GM12878 (cell line): ENCODE results near the gene TMEM263. TPM values are rescaled to one million over a fixed set of nuclear protein-coding genes. Genes with fewer than 3 reads are reported as not detected.
A peak's percentile ranks its signal among the peaks of the same experiment; 100 is the strongest.

Source experiments
- BMI1 ChIP-seq: fragments of 450-650 bp; IDR thresholded peaks from 2 replicates; pipeline ENCODE4 v1.6.1; 2016; ENCODE audit warnings: mild to moderate bottlenecking, moderate library complexity, borderline replicate concordance
- EGR1 ChIP-seq, 2 experiments: IDR thresholded peaks; 1 replicate in 1 of 2; 2 replicates in 1 of 2; pipeline ENCODE4 v1.6.1; 2011 to 2012; ENCODE audit warnings: low read depth in 2 of 2, low read length in 2 of 2, borderline replicate concordance in 1 of 2, mild to moderate bottlenecking in 1 of 2, moderate library complexity in 1 of 2
- ETV6 ChIP-seq, 2 experiments: fragments of 450-650 bp in 1 of 2; IDR thresholded peaks in 1 of 2; conservative IDR thresholded peaks in 1 of 2; 2 replicates each; pipeline ENCODE4 v1.6.1; 2014; ENCODE audit warnings: antibody characterized with exemption in 1 of 2, borderline replicate concordance in 1 of 2, low read depth in 1 of 2, mild to moderate bottlenecking in 1 of 2, moderate library complexity in 1 of 2
- IKZF1 ChIP-seq: fragments of 450-650 bp; conservative IDR thresholded peaks from 2 replicates; pipeline ENCODE4 v1.6.1; 2017; ENCODE audit warnings: antibody characterized with exemption, mild to moderate bottlenecking
- JUND ChIP-seq: IDR thresholded peaks from 2 replicates; pipeline ENCODE4 v1.6.1; 2012; ENCODE audit warnings: low read depth, mild to moderate bottlenecking, low read length, improper control_type of control experiment, moderate library complexity
- KLF5 ChIP-seq: fragments of 450-650 bp; IDR thresholded peaks from 2 replicates; pipeline ENCODE4 v1.6.1; 2014; ENCODE audit warnings: mild to moderate bottlenecking; ENCODE audit not compliant: partially characterized antibody
- NFIC ChIP-seq: IDR thresholded peaks from 2 replicates; pipeline ENCODE4 v1.6.1; 2012; ENCODE audit warnings: low read depth, mild to moderate bottlenecking, inconsistent platforms, low read length, moderate library complexity
- PAX5 ChIP-seq: IDR thresholded peaks from 2 replicates; pipeline ENCODE4 v1.6.1; 2011; ENCODE audit warnings: low read depth, low read length, borderline replicate concordance
- RAD51 ChIP-seq: fragments of 450-650 bp; IDR thresholded peaks from 2 replicates; pipeline ENCODE4 v1.6.1; 2016; ENCODE audit warnings: moderate library complexity, mild to moderate bottlenecking, inconsistent platforms
- SP1 ChIP-seq: IDR thresholded peaks from one replicate; pipeline ENCODE4 v1.6.1; 2011; ENCODE audit warnings: low read depth, low read length
- SRF ChIP-seq, 2 experiments: IDR thresholded peaks; 2 replicates each; pipeline ENCODE4 v1.6.1; 2011; ENCODE audit warnings: low read depth in 2 of 2, low read length in 2 of 2, mild to moderate bottlenecking in 1 of 2, moderate library complexity in 1 of 2
- ZNF274 ChIP-seq: IDR thresholded peaks from one replicate; pipeline ENCODE4 v1.8.0; 2011; ENCODE audit not compliant: insufficient read length, insufficient read depth
- polyA plus RNA-seq, 11 experiments: library from polyadenylated mRNA; depleted of rRNA in 4 of 11; unstranded in 6 of 11; stranded (reverse) in 5 of 11; fragments of >200 nt; fragmentation: Nextera tagmentation in 4 of 11; fragmentation: Illumina TruSeq in 1 of 11; extraction: Ambion mirVana in 4 of 11; extraction: Trizol in 1 of 11; gene quantifications; 1 replicate in 1 of 11; 2 replicates in 10 of 11; pipeline versions ENCODE4 v1.2.1 to v1.2.3, GENCODE V29; 2011 to 2016; ENCODE audit warnings: inconsistent platforms in 2 of 11, missing spikeins in 2 of 11, low read depth in 1 of 11
- total RNA-seq, 4 experiments: library from RNA; depleted of rRNA in 3 of 4; stranded (reverse); fragments of >200 nt in 3 of 4; fragmentation: Illumina TruSeq in 1 of 4; extraction: Trizol in 1 of 4; gene quantifications; 2 replicates each; pipeline versions ENCODE4 v1.2.1 to v1.2.3, GENCODE V29; 2013 to 2021
- TF ChIP-seq, protein P1 (sequence below): IDR thresholded peaks from 2 replicates; pipeline ENCODE4 v1.6.1; 2012; ENCODE audit warnings: mild to moderate bottlenecking, low read depth, low read length
- TF ChIP-seq, protein P2 (sequence below): fragments of 450-650 bp; formaldehyde crosslinking; IDR thresholded peaks from 2 replicates; pipeline ENCODE4 v1.4.0; 2022; ENCODE audit warnings: mild to moderate bottlenecking, moderate library complexity
- TF ChIP-seq, protein P3 (sequence below): fragments of 450-650 bp; IDR thresholded peaks from 2 replicates; pipeline ENCODE4 v1.6.1; 2016; ENCODE audit warnings: mild to moderate bottlenecking
- TF ChIP-seq, protein P4 (sequence below): fragments of 450-650 bp; IDR thresholded peaks from 2 replicates; pipeline ENCODE4 v1.6.1; 2014; ENCODE audit warnings: mild to moderate bottlenecking
- TF ChIP-seq, protein P5 (sequence below): fragments of 450-650 bp; IDR thresholded peaks from 2 replicates; pipeline ENCODE4 v1.6.1; 2018; ENCODE audit warnings: mild to moderate bottlenecking, low read depth, moderate library complexity; ENCODE audit not compliant: partially characterized antibody

Gene TMEM263
- total and polyA plus RNA-seq, 10 of the 15 experiments (the other 5 are each of a cell fraction or from before 2014, with no cell fraction given), result 15.4 to 41.3 (median 27.6) TPM

DNA sequence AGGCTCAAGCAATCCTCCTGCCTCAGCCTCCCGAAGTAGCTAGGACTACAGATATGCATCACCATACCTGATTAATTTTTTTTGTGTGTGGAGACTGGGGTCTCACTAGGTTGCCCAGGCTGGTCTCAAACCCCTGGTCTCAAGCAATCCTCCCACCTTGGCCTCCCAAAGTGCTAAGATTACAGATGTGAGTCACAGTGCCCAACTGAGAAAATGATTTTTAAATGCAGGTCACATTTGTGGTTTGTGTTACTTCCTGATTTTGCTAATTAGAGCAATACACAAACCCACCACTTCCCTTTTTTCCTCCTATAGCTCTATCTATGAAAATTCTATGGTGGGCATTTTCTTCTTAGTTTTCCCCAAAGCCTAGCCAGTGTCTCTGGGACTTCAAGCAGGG is 45.5 kb upstream of the TMEM263 start (continued):
- TF ChIP-seq, protein P1, sequence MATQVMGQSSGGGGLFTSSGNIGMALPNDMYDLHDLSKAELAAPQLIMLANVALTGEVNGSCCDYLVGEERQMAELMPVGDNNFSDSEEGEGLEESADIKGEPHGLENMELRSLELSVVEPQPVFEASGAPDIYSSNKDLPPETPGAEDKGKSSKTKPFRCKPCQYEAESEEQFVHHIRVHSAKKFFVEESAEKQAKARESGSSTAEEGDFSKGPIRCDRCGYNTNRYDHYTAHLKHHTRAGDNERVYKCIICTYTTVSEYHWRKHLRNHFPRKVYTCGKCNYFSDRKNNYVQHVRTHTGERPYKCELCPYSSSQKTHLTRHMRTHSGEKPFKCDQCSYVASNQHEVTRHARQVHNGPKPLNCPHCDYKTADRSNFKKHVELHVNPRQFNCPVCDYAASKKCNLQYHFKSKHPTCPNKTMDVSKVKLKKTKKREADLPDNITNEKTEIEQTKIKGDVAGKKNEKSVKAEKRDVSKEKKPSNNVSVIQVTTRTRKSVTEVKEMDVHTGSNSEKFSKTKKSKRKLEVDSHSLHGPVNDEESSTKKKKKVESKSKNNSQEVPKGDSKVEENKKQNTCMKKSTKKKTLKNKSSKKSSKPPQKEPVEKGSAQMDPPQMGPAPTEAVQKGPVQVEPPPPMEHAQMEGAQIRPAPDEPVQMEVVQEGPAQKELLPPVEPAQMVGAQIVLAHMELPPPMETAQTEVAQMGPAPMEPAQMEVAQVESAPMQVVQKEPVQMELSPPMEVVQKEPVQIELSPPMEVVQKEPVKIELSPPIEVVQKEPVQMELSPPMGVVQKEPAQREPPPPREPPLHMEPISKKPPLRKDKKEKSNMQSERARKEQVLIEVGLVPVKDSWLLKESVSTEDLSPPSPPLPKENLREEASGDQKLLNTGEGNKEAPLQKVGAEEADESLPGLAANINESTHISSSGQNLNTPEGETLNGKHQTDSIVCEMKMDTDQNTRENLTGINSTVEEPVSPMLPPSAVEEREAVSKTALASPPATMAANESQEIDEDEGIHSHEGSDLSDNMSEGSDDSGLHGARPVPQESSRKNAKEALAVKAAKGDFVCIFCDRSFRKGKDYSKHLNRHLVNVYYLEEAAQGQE, result no peak
- TF ChIP-seq RAD51, result 0 out of 2 replicates have a peak, but pooled peaks have one; percentile 22
- TF ChIP-seq JUND, result 0 out of 2 replicates have a peak, but pooled peaks have one; percentile 47
- peak; percentile 25 for TF ChIP-seq KLF5
- TF ChIP-seq IKZF1, result peak; percentile 93
- TF ChIP-seq SRF (IDR thresholded peaks at IDR 0.05; ENCODE audit: low read depth in 2 of 2, low read length in 2 of 2), result no peak
- TF ChIP-seq BMI1, result peak; percentile 84; the same call in 1 of the 2 replicates
- peak; percentile 90 for TF ChIP-seq NFIC
- TF ChIP-seq, protein P2, sequence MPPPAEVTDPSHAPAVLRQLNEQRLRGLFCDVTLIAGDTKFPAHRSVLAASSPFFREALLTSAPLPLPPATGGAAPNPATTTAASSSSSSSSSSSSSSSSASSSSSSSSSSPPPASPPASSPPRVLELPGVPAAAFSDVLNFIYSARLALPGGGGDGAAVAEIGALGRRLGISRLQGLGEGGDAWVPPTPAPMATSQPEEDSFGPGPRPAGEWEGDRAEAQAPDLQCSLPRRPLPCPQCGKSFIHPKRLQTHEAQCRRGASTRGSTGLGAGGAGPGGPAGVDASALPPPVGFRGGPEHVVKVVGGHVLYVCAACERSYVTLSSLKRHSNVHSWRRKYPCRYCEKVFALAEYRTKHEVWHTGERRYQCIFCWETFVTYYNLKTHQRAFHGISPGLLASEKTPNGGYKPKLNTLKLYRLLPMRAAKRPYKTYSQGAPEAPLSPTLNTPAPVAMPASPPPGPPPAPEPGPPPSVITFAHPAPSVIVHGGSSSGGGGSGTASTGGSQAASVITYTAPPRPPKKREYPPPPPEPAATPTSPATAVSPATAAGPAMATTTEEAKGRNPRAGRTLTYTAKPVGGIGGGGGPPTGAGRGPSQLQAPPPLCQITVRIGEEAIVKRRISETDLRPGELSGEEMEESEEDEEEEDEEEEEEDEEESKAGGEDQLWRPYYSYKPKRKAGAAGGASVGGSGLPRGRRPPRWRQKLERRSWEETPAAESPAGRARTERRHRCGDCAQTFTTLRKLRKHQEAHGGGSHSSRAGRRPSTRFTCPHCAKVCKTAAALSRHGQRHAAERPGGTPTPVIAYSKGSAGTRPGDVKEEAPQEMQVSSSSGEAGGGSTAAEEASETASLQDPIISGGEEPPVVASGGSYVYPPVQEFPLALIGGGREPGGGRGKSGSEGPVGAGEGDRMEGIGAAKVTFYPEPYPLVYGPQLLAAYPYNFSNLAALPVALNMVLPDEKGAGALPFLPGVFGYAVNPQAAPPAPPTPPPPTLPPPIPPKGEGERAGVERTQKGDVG, result no peak
- TF ChIP-seq, protein P3, sequence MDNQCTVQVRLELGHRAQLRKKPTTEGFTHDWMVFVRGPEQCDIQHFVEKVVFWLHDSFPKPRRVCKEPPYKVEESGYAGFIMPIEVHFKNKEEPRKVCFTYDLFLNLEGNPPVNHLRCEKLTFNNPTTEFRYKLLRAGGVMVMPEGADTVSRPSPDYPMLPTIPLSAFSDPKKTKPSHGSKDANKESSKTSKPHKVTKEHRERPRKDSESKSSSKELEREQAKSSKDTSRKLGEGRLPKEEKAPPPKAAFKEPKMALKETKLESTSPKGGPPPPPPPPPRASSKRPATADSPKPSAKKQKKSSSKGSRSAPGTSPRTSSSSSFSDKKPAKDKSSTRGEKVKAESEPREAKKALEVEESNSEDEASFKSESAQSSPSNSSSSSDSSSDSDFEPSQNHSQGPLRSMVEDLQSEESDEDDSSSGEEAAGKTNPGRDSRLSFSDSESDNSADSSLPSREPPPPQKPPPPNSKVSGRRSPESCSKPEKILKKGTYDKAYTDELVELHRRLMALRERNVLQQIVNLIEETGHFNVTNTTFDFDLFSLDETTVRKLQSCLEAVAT, result peak; percentile 84; the same call in 1 of the 2 replicates
- TF ChIP-seq, protein P4, sequence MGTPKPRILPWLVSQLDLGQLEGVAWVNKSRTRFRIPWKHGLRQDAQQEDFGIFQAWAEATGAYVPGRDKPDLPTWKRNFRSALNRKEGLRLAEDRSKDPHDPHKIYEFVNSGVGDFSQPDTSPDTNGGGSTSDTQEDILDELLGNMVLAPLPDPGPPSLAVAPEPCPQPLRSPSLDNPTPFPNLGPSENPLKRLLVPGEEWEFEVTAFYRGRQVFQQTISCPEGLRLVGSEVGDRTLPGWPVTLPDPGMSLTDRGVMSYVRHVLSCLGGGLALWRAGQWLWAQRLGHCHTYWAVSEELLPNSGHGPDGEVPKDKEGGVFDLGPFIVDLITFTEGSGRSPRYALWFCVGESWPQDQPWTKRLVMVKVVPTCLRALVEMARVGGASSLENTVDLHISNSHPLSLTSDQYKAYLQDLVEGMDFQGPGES, result no peak
- peak in 1 of 2 experiments; percentile 57; a peak in 1 of 4 replicates for TF ChIP-seq ETV6 (conservative IDR thresholded peaks at IDR 0.05 in 1 of 2, IDR thresholded peaks at IDR 0.05 in 1 of 2; ENCODE audit: borderline replicate concordance in 1 of 2, low read depth in 1 of 2)
- TF ChIP-seq SP1, result peak; percentile 27
- TF ChIP-seq, protein P5, sequence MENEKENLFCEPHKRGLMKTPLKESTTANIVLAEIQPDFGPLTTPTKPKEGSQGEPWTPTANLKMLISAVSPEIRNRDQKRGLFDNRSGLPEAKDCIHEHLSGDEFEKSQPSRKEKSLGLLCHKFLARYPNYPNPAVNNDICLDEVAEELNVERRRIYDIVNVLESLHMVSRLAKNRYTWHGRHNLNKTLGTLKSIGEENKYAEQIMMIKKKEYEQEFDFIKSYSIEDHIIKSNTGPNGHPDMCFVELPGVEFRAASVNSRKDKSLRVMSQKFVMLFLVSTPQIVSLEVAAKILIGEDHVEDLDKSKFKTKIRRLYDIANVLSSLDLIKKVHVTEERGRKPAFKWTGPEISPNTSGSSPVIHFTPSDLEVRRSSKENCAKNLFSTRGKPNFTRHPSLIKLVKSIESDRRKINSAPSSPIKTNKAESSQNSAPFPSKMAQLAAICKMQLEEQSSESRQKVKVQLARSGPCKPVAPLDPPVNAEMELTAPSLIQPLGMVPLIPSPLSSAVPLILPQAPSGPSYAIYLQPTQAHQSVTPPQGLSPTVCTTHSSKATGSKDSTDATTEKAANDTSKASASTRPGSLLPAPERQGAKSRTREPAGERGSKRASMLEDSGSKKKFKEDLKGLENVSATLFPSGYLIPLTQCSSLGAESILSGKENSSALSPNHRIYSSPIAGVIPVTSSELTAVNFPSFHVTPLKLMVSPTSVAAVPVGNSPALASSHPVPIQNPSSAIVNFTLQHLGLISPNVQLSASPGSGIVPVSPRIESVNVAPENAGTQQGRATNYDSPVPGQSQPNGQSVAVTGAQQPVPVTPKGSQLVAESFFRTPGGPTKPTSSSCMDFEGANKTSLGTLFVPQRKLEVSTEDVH, result no peak
- TF ChIP-seq EGR1 (IDR thresholded peaks at IDR 0.05; ENCODE audit: borderline replicate concordance in 1 of 2, low read depth in 2 of 2, low read length in 2 of 2), result no peak
- peak; percentile 87 for TF ChIP-seq PAX5
- no peak for TF ChIP-seq ZNF274
